ENCODE data around the gene CNTN1. TPM values are rescaled to one million over a fixed set of nuclear protein-coding genes. Genes with fewer than 3 reads are reported as not detected.

Gene CNTN1
- total RNA-seq, 2 donors from 2014 or later, result 1.3 to 3.1 TPM

- Histone ChIP-seq H3K4me1 (no peaks in the 10 kb centered on the region), H3K36me3 (replicated peaks in 1 of 2; ENCODE audit: insufficient read depth in 1 of 2, low read depth in 2 of 2) (no peaks in the 10 kb centered on the region), H3K27me3 (no peaks in the 10 kb centered on the region), H3K9me3 (no peaks in the 10 kb centered on the region), H3K4me3 (no peak overlapping the region), H3K27ac (no peak overlapping the region)
- WGBS, 2 donors, result 7 to 11% methylated on average over 2 of the region's 2 CpGs
- DNase-seq, result no peak
- TF ChIP-seq POLR2A (IDR thresholded peaks at IDR 0.05) (no peak), CTCF (IDR thresholded peaks at IDR 0.05) (peak; percentile 35 to 74 (median 58))
- intact Hi-C loops (cut with DNase I), result loop anchor here (5.0 kb wide), 1 partner anchor 299 kb away; no protein-coding TSS in a partner anchor
- ATAC-seq, result no peak
These were observed 229.4 kb downstream of the CNTN1 start for GRCh38 chr12:40921563-40922163.

- H3K9me3 ChIP-seq, result no peaks in the 10 kb centered on the region
- no peak overlapping the region for H3K4me3 ChIP-seq
- 71 to 94% methylated on average over 1 of the region's 1 CpG for WGBS, 2 donors
- H3K36me3 ChIP-seq (replicated peaks in 1 of 2; ENCODE audit: insufficient read depth in 1 of 2, low read depth in 2 of 2), result no peaks in the 10 kb centered on the region
- TF ChIP-seq CTCF (IDR thresholded peaks at IDR 0.05) (no peak), POLR2A (IDR thresholded peaks at IDR 0.05) (no peak)
- intact Hi-C loops (cut with DNase I), result no loop called here
- H3K27me3 ChIP-seq, result no peaks in the 10 kb centered on the region
- ATAC-seq, result no peak
- H3K27ac ChIP-seq, result no peak overlapping the region
- no peaks in the 10 kb centered on the region for H3K4me1 ChIP-seq
- DNase-seq, result no peak
These were observed 245.7 kb downstream of the CNTN1 start for GRCh38 chr12:40937891-40938290.

- 35 to 45% methylated on average over 2 of the region's 2 CpGs for WGBS, 2 donors
- ATAC-seq (no peak), DNase-seq (no peak)
- H3K27me3 ChIP-seq, result no peaks in the 10 kb centered on the region
- no peaks in the 10 kb centered on the region for H3K36me3 ChIP-seq (replicated peaks in 1 of 2; ENCODE audit: insufficient read depth in 1 of 2, low read depth in 2 of 2)
- no peaks in the 10 kb centered on the region for H3K9me3 ChIP-seq
- H3K4me3 ChIP-seq, result no peak overlapping the region
- H3K4me1 ChIP-seq, result no peaks in the 10 kb centered on the region
- H3K27ac ChIP-seq, result no peak overlapping the region
- intact Hi-C loops (cut with DNase I), result loop anchor here (10.0 kb wide), 1 partner anchor 1082 kb away; no protein-coding TSS in a partner anchor
- TF ChIP-seq CTCF (IDR thresholded peaks at IDR 0.05) (no peak), POLR2A (IDR thresholded peaks at IDR 0.05) (no peak)
These were observed 250.1 kb downstream of the CNTN1 start for GRCh38 chr12:40942326-40942725.

- H3K4me1 ChIP-seq, result no peaks in the 10 kb centered on the region
- H3K27ac ChIP-seq, result no peak overlapping the region
- no peak for TF ChIP-seq POLR2A (IDR thresholded peaks at IDR 0.05)
- no peak for TF ChIP-seq CTCF (IDR thresholded peaks at IDR 0.05)
- DNase-seq (no peak), ATAC-seq (no peak)
- no peak overlapping the region for H3K4me3 ChIP-seq
- 56 to 60% methylated on average over 2 of the region's 2 CpGs for WGBS, 2 donors
- H3K36me3 ChIP-seq (replicated peaks in 1 of 2; ENCODE audit: insufficient read depth in 1 of 2, low read depth in 2 of 2), result no peaks in the 10 kb centered on the region
- intact Hi-C loops (cut with DNase I), result loop anchor here (10.0 kb wide), 1 partner anchor 1079 kb away; no protein-coding TSS in a partner anchor
- H3K9me3 ChIP-seq, result no peaks in the 10 kb centered on the region
- no peaks in the 10 kb centered on the region for H3K27me3 ChIP-seq
These were observed 253.5 kb downstream of the CNTN1 start for GRCh38 chr12:40945772-40946171.
